ENCODE results near the gene CMIP.

Gene CMIP

GRCh38 chr16:81497690-81498089 is 53.1 kb downstream of the CMIP start:
- no peak for DNase-seq

DNA sequence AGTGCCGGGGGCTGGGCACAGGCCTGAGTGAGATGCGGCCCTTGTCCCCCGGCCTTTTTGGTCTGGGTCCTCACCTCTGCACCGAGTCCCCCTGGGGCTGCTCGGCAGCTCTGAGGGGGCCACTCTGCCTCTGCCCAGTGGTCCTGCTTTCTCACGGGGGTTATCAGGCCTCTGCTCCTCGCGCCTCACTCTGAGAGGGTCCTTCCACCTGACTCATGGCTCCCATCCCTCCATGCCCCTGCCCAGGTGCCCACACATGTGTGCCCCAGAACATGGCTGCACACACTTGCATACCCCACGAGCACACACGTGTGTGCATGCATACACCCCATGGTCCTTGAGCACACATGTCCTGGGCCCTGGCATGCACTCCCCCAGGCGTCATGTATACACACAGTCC is 53.7 kb downstream of the CMIP start:
- DNase-seq = no peak

DNA sequence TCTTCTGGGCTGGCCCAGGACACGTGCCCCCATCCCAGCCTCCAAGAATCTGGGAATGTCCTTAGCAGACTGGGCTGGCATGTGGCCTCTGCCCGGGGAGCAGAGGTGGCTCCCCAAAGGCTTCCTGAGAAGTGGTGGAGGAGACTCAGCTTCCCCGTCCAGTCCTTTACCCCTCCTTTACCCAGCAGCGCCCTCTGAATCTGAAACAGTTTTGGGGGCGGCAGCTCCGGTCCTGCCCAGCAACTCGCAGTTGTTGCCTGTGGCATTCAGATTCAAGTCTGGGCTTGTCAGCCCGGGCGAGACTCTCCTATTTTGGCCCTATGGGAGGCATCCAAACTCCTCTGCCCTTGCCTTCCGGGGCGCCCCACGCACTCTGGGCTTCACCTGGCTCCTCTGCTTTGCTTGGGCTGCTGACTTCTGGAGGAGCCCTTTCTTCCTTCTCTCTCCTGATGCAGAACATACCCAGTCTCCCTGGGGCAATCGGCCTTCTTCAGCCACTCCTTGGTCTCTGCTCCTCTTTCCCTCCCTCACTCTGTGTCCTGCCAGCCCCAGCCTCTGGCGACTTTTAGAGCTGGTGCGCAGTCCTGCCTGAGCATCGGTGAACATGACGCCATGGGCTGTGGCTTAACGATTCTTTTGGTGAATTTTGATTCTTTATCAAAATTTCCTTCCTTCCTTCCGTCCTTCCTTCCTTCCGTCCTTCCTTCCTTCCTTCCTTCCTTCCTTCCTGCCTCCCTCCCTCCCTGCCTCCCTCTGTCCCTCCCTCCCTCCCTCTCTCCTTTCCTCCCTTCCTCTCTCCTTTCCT is 55.2 kb downstream of the CMIP start:
- DNase-seq = no peak

DNA sequence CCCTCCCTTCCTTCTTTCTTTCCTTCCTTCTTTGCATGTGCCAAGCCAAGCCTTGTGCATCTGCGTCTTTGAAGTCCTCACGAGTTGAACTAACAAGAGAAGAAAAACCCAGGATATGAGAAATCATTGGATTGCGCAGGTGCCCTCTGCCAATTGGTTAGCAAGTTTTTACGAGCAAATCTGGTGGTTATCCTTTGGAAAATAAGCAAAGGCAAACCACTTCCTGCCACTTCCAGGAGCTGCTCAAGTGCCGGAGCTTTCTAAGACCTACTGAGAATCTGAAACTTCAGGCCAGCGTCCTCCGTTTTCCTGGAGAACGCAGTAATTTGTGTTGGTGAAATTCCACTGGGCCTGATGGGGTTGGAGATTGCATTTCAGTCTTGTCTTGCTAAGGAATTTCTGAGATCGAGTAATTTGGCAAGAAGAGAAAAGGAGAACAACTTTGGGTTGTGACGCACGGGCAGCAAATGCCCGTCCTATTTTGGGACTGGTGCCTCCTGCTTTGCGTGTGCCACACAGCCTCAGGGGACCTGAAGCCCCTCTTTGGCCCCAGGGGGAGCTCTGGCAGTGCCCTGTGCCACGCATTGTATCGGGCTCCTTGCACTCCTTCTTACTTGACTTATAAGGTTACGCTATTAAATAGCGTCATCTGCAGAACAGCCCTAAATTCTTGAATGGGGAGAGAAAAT is 56.4 kb downstream of the CMIP start:
- DNase-seq = no peak

DNA sequence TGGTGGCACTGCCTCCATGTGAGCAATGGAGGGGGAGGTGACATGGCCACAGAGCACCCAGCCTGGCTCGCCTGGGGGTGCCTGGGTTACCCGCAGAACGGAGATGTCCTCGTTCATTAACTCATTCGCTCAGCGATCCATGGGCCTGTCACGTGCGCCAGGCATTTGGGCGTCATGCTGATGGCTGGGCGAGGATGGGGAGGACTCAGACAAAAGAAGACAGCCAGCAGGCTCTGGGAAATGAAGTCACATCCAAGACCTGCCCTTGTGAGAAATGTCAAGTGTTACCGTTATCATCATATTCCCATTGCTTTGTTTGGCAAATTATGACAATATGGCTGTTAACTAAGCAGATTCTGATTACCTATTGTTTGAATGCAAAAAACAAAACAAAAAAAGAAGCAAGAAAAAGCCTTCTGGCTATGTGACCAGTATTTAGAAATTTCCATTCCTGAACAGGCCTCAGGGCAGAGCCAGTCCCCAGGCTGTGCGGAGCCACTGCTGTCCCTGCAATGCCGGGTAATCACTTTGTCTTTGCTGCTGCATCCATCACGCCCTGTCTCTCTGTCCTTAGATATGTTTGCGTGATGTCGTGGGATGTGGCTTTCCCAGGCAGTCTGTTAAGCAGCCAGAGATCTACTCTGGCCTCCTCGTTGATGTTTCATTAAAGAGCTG is 57.9 kb downstream of the CMIP start:
- no peak for DNase-seq

DNA sequence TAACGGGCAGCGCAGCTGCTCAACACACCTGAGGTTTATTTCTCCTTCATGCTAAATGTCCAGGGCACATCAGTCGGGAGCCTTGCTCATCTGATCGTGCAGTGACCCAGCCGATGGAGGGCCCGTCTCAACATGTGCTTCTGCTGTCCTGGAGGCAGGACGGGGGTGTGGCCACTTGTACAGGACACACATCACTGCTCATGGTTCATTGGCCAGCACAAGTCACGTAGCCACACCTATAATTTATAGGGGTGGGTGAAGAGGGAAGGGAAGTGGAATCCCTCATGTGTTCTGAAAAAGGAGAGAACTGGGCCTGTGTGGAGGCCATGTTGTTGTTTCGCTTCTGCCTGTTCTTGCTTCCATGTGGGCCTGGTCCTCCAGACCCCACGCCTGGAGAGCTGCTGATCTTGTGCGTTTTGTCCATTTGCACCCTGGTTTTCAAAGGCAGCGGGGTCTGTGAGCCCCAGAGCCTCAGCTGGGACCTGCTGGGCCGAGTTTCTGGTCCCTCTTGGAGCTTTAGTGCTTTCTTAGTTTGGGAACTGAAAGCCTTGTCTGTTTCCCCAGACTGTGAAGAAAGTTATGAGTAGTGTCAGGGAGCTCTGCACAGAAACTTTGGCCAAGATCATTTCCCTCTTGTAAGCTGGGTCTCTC is 60.5 kb downstream of the CMIP start:
- DNase-seq = no peak

DNA sequence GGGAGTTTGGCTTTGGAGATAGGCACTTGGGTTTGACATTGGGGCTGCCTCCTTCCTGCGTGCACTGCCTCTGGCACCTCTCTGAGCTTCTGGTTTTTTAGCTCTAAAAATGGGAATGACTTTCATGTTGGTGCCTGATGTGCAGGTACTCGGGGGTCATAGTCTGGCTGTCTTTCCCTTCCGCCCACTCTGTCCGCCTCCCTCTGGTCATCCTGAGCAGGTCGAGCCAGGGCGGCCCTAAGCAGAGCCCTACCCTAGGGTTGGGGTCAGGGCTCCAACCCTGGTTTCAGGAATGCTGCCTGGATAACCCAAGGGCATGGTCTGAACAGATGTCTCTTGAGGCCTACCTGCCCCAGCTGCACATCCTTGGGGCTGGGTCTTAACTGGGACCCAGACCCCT is 64.8 kb downstream of the CMIP start:
- no peak for DNase-seq

GRCh38 chr16:81510016-81510415 is 65.4 kb downstream of the CMIP start:
- DNase-seq = no peak

DNA sequence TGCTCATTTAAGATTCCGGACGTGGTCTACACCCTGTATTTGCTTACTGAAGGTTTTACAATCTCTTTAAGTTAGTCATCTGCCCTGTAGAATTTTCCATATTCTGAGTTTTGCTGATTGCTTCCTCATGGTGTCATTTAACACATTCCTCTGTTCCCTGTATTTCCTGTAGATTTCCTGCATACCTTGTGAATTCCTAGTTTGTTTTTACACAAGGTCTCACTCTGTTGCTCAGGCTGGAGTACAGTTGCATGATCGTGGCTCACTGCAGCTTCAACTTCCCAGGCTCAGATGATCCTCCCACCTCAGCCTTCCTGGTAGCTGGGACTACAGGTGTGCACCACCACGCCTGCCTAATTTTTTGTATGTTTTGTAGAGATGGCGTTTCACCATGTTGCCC is 66.8 kb downstream of the CMIP start:
- no peak for DNase-seq

DNA sequence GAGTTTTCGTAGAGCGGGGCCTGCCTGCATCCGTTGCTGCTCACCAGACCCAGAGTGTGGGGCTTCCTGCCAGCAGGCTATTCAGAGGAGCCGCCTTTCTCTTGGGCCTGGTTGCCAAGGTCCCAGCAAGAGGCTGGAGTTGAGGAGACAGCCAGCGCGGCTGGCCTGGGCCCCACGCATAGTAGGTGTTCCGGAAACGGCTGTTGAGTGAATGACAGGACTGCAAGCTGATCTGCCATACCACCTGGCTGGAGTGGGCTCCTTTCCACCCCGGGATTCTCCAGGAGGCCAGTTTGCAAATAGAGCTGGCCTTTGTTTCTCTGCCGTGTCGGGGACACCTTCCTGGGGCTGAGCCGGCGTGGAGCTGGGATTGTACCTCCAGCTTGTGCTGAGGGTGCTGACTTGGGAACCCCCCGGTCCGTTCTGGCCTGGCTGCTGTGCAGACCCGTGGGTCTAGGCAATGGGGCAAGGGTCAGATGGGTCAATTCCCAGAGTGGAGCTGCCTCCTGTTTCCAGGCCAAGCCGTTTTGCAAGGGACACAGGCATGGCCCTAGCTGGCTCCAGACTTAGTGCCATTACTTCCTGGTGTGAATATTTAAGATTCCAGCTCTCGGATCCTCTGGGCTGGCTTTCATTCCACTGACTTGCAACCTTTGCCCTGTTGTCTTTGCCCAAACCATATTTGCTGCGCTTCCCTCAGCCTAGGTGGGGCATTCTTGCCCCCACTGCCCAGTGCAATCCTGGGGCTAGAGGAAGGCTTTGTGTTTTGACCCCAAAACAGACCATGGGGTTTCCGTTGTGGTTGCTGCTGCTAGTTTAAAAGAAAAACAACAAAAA is 68.8 kb downstream of the CMIP start:
- no peak for DNase-seq

- DNase-seq = no peak
Measured at GRCh38 chr16:81514041-81514559, 69.5 kb downstream of the CMIP start.

DNA sequence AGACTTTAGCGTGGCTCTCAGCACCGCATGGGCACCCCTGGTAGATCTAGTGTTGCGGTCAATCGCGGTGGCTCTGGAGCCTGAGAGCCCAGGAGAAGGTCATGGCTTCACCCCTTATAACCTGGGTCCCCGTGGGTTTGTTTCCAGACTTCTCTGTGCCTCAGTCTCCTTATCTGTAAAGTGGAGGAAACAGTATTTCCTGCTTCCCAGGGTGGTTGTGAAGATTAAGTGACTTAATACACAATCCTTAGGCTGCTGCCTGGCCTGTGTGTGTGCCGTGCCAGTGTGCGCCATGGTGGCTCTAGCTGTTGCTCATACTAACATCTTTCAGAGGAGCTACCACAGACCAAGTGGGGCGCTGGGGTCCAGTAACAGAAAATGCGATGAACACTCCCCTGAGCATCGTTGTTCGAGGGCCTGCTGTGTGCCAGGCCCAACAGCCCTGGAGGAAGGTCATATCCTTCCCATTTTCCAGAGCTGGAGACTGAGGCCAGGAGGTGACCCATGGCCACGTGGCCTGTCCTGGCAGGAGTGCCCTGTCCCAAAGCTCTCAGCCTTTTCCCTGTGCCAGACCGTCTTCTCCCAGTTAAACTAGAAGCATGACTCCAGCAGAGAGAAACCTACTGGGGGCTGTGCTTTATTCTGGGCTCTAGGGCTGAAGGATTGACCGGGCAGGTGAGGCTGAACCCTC is 70.1 kb downstream of the CMIP start:
- DNase-seq = no peak

- no peak for DNase-seq
Measured at GRCh38 chr16:81515281-81515680, 70.7 kb downstream of the CMIP start.

GRCh38 chr16:81515721-81516120 is 71.1 kb downstream of the CMIP start:
- DNase-seq = no peak

DNA sequence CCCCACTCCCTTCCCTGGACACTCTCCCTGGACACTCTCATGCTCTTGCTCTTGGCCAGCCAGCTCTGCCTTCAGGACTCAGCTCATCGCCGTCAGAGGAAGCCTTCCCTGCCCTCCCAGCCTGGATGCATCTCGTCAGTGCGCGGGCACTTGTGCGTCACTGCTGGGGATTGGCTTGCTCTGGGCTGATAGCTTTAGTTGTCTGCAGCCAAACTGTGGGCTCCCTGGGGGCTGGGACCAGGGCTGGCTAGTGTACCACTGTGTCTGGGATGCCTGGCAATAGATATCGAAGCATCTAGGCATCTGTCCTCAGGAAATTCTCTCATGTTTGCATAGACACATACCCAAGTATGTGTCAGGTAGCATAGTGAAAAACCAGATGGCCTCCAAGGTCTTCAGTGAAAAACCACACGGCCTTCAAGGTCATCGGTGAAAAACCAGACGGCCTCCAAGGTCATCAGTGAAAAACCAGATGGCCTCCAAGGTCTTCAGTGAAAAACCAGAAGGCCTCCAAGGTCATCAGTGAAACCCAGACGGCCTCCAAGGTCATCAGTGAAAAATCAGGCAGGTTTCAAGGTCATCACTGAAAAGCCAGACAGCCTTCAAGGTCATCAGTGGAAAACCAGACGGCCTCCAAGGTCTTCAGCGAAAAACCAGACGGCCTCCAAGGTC is 72.0 kb downstream of the CMIP start:
- DNase-seq = no peak

DNA sequence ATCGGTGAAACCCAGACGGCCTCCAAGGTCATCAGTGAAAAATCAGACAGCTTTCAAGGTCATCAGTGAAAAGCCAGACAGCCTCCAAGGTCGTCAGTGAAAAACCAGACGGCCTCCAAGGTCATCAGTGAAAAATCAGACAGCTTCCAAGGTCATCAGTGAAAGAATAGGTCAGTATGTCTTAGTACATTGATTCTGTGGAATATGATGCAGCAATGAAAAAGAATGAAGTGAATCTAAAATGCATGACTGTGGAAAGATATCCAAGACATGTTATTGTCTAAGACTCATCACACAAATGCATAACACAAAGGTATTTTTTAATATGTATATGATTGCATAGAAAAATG is 72.5 kb downstream of the CMIP start:
- no peak for DNase-seq

- DNase-seq = no peak
Measured at GRCh38 chr16:81517629-81518438, 73.2 kb downstream of the CMIP start.

DNA sequence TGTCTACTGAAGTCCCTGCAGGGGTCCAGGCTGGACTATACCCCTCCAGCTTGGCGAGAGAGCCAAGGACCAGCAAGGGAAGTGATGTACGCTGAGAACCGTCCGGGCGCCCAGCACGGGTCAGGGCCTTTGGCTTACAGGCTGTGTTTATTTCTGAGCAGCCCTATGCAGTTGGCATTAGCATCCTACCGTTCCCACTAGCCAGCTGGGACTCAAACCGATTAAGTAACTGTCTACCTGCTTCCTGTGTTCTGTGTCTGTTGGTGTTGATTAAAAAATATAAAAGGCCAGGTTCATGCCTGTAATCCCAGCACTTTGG is 73.8 kb downstream of the CMIP start:
- DNase-seq = no peak

GRCh38 chr16:81519301-81520150 is 74.9 kb downstream of the CMIP start:
- no peak for DNase-seq

GRCh38 chr16:81520151-81520470 is 75.5 kb downstream of the CMIP start:
- no peak for DNase-seq

All from activated CD8-positive, alpha-beta memory T cell treated with anti-CD3 and anti-CD28 coated beads, Interleukin-2, amount 50 U/mL, for 48 hours (primary cell).